GM12891 (cell line): Measurements from ENCODE around the gene UGT1A4.
"Not testable (repeated sequence)": the region's sequence is repeated elsewhere in the genome, so short reads cannot be mapped to it uniquely, and the experiment has no call there.

Experiments used
- POLR2A ChIP-seq: IDR thresholded peaks from 2 replicates; pipeline ENCODE4 v1.6.1; 2011; ENCODE audit warnings: low read depth, low read length, control low read depth
- POLR2AphosphoS5 ChIP-seq: IDR thresholded peaks from 2 replicates; pipeline ENCODE4 v1.6.1; 2011; ENCODE audit warnings: low read depth, low read length, control low read depth
- SPI1 ChIP-seq: IDR thresholded peaks from 2 replicates; pipeline ENCODE4 v1.6.1; 2011; ENCODE audit warnings: low read depth, low read length, control low read depth
- TAF1 ChIP-seq: IDR thresholded peaks from 2 replicates; pipeline ENCODE4 v1.6.1; 2011; ENCODE audit warnings: low read depth, low read length, control low read depth

DNA sequence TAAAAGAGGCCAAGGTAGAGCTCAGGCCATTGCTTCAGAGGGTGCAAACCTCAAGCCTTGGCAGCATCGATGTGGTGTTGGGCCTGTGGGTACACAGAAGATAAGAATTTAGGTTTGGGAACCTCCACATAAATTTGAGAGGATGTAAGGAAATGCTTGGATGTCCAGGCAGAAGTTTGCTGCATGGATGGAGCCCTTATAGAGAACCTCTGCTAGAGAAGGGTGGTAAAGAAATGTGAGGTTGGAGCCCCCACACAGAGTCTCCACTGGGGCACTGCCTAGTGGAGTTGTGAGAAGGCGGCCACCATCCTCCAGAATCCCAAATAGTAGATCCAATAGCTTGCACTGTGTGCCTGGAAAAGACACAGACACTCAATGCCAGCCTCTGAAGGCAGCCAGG is 32.2 kb downstream of the UGT1A4 start:
- not testable (repeated sequence) for TF ChIP-seq POLR2A, SPI1, TAF1, POLR2AphosphoS5
